Measurements from ENCODE around the gene LIPC.

LIPC gene

DNA sequence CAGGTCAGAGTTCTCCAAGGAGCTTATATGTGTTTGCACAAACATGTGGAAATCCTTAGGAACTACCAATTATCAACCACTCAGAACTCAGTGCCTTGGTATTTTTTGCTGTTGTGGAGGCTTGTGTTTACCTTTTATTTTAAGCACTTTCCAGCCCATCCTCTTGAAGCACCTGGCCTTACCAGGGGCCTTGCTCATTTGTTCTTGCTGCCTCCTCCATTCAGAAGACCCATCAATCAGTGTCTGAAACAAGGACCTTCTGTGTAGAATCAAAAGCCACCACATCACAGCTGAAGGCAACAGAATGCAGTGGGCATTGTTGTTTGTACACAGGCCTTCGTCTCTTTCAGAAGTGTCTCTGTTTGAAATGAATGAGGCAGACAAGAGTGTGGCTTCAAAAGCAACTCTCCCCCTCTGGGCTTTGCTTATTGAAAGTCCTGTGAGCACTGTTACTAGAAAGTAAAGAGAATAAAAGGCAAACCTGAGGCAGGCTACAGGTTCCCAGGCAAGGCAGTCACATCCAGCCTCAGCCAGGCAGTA lies 24.5 kb upstream of the LIPC start:
- peak; percentile 65 to 88 for DNase-seq

DNA sequence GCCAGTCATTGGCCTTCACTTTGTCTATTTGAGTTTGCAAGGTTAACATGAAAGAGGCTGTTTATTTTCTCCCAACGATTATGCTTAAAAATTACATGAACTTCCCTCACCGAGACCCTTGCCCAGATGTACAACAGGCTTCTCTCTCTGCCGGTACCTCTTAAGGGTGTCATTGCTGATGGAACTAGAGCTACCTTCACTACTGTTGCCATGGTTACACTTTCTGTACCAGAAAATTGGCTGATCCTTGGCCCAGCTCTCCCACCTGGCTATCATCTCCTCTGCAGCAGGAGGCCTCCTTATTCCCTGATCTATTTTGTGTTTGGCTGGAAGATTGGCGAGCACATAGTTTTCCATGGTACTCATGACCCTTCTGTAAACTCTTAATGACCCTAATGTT lies 24.0 kb upstream of the LIPC start:
- no peak for DNase-seq

DNA sequence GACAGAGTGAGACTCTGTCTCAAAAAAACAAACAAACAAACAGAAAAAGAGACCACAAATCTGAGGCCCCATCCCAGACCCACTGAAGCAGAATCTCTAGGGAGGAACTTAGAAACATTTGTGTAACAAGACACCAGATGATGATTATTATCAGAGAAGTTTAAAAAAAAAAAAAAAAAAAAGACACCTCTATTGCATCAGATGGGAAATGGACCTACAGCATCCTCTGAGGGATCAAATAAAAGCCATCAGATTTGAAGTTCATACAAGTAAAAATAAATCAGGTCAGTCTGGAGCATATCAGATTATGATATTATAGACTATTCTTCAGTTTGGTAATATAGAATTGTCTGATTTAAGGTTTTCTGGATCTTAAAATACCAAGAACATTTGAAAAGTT lies 21.9 kb upstream of the LIPC start:
- no peak for DNase-seq

DNA sequence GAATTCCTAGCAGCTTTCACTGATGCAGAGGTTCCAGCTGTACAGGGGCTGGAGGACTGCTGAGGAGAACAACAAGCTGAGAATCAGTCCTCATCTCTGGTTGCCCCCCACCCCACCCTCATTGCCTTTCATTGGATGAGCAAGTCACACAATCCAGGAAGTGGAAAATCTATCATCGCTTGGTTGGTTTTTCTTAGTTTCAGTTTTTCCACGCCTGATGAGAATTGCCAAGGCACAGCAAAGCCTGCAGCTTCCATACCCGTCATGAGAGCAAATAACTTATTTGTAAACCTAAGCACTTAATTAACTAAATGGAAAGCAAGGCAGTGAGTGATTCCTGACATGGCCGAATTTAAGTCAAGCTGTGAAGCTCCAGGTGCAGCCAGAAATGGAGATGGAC lies 21.4 kb upstream of the LIPC start:
- DNase-seq: no peak

DNA sequence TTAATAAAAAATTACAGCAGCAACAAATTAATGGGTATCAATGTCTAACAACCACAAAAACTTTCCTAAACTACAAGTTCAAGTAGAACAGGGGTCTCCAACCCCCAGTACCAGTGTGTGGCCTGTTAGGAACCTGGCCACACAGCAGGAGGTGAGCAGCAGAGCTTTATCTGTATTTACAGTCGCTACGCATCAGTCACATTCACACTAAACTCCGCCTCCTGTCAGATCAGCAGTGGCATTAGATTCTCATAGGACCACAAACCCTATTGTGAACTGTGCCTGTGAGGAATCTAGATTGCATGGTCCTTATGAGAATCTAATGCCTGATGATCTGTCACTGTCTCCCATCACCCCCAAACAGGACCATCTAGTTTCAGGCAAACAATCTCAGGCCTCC lies 18.5 kb upstream of the LIPC start:
- DNase-seq: no peak

DNA sequence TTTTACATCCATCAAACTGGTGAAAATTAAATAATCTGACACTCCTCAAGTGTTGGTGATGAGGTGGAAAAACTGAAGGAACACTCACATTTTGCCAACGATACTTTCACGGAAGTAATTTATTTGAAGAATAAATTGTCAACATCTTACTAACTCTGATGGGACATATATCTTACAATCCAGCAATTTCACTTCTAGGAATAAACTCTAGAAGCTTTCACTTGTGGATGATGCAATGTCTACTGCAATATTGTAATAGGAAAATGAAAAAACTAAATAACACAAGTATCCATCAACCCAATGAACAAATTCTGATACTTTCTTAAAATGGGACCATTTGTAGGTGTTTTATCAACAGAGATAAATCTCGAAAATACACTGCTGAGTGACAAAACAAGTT lies 16.2 kb upstream of the LIPC start:
- no peak for DNase-seq

DNA sequence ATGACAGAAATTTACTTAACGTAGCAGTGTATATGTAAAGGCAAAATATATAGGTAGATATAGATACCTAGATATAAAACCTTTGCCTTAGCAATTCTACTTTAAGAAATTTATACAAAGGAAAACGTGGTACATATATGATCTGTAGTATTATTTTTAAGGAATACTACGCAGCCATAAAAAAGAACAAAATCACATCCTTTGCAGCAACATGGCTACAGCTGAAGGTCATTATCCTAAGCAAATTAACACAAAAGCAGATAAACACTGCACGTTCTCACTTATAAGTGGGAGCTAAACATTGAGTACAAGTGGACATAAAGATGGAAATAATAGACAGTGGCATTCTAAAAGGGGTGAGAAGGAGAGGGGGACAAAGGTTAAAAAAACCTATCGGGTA lies 14.8 kb upstream of the LIPC start:
- DNase-seq: no peak

DNA sequence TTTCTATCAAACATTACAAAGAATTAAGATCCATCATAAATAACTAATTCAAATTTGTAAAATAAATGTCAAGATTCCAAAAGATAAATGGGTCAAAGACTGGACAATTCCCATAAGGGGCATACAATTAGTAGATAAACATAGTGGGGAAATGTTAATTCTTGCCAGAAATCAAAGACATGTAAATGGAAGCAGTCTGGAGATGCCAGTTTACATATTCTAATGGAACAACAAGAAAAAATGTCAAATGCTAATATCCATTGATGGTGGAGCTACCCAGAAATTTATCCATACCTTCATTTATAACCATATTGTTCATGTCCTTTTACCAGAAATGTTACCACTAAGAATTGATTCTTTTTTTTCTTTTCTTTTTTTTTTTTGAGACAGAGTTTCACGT lies 13.7 kb upstream of the LIPC start:
- DNase-seq: no peak

DNA sequence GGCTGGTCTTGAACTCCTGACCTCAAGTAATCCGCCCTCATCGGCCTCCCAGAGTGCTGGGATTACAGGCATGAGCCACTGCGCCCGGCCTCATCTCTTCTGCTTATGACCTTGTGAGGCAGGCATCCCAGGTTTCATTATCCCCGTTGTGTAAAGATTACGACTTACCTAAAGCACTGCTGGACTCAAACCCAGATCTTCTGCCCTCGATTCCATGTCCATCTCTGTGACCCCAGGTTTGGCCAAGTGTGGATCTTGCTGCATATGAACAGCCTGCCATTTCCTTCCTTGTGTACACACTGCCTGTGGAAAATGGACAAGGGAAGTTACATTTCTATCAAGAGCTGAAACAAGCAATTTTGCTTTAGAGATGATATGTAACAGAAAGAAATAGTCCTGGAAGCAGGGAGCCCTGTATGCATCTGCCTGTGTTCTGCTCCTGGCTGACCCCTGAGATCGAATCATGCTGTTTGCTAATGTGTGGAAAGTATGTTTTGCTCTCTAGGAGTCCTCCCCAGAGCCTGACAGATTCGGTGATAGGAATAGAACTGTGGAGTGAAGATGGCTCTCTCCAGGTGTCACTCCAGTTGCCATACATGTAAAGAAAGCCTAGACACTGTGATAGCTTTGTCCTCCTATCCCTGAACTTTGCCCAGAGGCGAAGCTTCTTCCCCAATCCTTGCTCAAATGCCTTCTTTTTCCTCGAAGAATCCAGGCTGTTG lies 11.8 kb upstream of the LIPC start:
- DNase-seq: no peak

DNA sequence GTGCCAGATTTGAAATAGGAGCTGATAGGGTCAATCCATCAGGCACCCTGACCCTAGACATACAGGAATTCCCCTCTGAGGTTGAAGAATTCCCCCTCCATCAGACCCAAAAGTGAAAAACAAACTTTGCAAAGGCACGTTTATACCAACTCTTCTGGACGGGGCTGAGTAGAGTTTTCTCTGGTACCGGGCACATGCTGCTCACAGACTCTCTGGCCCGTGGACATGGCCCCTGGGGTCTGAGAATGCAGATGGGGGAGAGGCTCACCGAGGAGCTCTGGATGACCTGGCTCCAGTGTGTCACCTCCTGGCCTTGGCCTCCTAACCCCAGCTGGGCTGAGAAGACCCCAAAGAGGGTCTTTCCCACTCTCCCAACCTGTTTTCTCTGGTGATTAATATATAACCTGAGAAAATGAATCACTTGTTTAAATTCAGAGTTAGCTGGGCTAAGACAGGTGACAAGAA lies 11.2 kb upstream of the LIPC start:
- no peak for DNase-seq

DNA sequence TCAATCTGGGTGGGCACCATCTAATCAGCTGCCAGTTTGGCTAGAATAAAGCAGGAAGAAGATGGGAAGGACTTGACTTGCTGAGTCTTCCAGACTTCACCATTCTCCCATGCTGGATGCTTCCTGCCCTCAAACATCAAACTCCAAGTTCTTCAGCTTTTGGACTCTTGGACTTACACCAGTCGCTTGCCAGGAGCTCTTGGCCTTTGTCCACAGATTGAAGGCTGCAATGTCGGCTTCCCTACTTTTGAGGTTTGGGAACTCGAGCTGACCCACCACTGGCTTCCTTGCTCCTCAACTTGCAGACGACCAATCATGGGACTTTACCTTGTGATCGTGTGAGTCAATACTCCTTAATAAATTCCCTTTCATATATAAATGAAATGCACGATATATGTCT lies 8.6 kb upstream of the LIPC start:
- DNase-seq: no peak

DNA sequence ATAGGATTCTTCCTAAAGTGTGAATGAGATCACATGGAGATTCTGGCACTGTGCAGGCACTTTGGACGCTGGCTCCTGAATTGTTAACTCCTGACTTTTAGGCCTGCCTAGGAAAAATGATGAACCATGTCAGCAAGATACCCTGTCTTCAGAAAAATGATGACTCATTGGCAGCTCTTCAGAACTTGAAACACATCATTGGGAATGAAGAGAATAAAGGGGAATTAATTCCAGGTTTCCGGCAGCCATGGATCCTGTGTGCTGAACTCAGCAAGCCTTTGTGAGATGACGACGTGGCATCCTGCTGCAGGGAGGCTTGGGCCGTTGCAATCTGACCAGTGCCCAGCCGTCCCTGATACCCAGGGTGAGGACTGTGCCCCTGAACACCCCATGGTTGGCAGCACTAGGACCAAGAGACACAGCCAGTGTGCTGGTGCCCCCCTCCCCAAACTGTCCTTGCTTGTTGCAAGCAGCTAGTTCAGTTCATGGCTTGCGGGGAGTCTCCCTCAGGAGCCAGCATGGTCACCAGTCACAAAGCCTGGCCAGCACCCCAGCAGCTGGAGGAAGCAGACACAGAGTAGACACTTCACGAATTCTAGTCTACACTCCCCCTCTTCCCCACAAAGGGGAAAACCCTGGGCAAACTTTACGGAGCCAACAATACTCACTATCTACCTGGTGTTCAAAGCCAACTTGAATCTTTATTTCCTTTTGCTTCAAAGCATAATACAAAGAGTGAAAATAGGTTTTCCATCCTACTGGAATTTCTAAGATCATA lies 7.8 kb upstream of the LIPC start:
- no peak for DNase-seq

DNA sequence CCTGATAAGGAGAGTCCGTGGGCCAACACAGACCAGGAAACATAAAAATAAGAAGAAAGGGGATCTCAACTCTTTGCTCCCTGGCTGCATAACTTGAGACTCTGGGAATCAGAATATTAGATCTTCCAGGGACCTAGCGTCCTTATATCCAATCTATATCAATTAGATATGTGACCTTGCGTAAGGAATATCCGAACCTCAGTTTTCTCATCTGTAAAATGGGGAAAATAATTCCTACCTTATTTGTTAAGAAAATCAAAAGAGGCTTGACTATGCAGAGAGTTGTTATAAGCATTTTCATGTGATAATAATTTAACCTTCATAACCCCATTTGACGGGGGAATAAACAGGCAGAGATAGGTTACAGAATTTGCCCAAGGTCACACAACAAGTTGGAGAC lies 7.1 kb upstream of the LIPC start:
- no peak for DNase-seq

DNA sequence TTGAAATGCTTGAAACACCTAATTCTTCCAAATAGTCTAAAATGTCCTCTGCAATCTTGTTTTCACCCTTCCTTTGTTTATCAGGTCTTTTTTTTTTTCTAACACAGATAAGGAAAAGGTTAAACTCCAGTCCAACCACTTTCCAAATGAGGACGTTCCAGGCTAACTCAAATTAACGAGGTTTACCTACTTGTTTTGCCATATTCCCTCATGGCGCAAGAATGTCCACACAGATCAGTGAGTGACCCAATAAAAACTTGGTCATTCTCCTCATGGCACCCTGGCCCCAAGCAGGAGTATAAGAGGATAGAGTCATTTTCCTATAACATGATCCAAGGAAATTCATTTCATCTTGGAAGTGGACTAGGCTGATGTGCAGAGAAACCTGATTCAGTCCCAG lies 6.6 kb upstream of the LIPC start:
- no peak for DNase-seq

DNA sequence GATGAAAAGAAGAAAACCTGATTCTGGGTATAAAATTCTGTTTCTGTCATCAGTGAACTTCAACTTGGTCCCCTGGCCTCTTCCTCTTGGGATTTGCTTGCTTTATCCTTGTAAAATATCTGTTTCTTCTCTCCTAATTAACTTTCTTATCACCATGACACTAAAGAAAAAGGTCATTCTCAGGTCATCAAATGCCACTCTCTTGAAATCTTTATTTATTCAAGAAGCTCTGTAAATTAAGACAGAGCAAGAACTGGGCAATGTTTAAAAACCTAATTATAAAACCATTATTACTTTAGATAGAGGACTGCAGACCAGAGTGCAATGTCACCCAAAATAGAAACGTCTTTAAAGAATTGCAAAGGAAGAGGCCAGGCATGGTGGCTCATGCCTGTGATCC lies 6.0 kb upstream of the LIPC start:
- no peak for DNase-seq

DNA sequence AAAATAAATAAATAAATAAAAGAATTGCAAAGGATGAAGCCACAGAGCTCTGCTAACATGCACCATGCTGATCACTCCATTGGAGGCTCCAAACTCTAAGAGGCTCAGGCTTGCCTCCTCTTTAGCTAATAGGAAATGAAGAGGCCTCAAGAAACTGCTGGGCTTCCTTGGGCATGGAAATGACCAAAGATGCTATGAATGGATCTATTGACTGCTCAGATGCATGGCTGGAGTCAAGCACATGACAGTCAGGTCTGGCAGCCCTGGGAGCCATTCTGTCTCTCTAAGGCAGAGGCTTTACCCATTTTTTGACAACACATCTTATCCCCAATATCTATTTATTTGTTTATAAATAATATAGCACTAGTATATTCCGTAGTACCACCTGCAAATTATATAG lies 5.3 kb upstream of the LIPC start:
- DNase-seq: no peak

DNA sequence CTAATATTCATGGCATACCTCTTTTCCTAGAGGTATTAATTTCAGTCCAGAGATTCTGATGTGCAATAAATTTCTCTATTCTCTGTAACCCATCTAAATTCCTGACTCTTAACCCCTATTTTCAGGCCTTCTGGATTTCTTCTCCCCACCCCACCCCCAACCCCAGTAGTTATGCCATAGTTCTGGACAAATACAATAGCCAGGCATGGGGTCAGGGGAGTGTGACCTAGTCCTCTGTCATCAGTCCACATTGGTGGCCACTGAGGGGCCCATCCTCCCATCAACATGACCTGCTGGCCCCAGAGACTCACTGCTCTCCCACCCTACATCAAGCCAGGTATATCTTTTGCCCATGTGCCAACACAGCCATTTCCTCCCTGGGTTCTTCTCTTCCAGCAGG lies 3.8 kb upstream of the LIPC start:
- no peak for DNase-seq

DNA sequence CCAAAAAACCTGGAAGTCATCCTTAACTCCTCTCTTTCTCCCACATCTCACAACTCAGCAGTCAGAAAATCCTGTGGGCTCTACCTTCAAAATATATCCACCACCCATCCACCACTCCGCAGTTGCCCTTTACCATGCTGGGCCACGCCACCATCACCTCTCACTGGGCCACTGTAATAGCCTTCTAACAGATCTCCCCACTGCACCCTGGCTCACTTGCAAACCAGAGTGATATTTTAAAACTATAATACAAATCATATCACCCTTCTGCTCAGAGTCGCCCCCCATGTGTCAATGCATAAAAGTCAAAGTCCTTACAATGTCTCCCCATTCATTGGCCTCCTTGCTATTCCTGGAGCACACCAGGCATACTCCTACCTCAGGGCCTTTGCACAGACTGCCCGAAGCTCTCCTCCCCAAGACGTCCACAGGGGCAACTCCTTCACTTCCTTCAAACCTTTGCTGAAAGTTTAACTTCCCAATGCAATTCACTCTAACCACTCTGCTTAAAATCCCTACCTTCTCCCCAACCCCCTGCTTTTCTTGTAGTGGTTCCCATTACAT lies 1.5 kb upstream of the LIPC start:
- DNase-seq: no peak

DNA sequence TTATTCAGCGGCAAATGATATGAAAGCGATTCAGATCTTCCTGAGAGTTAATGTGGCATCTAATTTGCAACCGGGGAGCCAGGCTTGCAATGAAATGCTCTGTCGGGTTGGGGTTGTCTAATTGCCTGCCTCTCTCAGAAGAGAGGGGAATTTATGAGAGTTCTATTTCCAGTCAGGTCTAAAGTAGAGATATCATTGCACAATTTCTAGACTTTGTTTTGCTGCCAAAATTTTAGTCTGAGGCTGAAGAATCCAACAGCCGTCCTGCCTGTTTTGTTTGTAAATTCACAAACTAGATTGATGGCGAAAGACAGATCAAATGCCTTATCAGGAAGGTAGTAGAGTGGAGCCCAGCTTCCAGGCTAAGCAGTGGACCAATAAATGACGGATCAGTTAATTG lies 610 bp downstream of the LIPC start:
- DNase-seq: no peak

DNA sequence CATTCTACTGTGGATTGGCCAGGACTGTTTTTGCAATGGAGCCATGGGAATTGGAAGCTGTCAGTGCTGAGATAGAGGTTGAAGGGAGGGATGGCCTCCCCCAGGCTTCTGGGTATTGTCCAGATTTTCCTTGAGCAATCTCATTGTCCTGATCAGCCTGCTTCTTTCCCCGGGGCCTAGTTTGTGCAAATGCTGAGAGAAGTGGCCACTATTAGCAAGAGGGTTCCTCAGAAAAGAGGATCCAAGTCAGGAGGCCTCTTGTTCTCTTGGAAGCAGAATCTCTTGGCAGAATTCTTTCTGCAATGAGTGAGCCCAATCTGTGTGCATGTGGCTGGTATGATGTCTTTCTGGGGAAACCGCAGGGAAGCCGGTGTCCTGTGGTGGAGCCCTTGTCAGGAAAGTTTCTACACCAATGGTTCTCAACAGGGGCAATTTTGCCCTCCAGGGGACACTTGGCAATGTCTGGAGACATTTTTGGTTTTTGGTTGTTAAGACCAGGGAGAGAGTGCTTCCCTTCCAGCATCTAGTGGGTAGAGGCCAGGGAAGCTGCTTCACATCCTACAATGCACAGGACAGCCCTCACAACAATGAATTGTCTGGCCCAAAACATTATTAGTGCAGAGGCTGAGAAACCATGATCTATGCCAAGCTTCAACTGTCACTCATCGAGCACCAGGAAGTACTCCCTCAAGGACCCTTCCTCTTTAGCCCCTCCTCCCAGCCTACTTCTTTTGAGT lies 2.0 kb downstream of the LIPC start:
- DNase-seq: peak; percentile 14 to 22

DNA sequence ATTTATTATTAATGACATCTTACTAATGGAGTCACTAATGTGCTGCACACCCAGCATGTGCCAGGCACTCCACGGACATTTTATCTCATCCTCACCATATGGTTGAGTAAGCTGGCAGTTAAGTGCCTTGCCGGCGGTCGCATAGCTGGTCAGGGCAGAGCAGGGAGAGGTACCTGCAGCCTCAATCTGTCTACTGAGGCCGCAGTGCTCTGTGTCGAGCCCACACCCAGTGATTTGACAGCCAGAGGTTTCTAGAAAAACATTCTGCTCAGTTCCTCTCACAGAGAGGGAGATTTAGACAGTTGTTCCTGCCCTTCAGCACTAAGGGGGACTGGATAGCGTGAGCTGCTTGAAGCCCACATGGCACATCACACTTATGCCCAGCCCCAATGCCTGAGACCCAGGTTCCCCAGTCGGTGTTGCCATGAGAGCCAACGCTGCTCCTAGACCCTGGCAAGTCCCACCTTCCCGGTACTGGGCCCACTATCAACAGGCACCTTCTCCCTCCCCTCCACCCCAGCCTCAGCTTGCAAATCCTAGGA lies 2.6 kb downstream of the LIPC start:
- no peak for DNase-seq

DNA sequence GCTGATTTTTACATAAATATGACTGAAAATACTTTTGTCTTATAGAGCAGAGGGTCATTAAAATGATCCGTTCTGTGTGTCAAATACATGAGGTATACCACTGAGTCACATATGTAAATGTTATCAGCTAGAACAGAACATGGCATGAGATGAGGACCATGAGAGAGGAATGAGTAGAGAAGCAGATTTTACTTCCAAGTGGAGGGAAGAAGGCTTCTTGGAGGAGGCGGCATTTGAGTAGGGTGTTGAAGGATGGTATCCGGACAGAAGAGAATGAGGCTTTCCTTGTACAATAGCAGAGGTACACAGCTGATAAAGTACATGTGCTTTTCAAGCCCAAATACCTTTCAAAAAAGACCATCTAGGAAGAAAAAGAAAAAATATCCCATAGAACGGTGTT lies 4.8 kb downstream of the LIPC start:
- DNase-seq: no peak

DNA sequence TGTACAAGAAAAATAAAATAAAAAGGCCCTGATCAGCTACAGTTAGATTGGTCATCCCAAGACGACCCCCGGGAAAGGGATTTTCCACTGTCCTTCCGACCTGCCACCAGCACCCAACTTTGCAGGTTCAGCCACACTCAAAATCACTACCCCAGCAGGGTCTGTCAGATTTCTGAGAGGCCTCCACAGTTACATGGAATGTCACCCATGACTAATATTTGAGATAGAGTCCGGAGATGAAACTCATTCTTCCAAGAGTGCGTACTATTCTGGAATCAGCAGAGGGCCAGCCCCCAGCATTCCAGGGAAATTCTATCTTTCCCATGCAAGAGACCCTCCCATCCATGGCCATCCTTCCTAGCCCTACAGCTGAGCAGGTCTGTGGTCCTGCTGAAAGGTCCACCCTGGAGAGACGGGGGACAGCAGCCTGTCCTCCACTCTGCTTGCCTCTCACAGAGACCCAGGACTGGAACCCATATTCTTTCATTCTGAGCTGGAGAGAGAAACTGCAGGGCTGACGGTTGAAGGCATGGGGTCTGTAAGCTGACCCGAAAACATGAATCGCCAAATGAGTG lies 5.8 kb downstream of the LIPC start:
- no peak for DNase-seq

Measured in hippocampal formation (tissue), 2 donors.